HG03103 (cell line): ENCODE data around the gene ITM2C.

Experiments
- ATAC-seq: cut with Tn5 transposase; IDR thresholded peaks from one replicate; pipeline ENCODE4 v1.9.1; 2021; ENCODE audit warnings: low read depth; ENCODE audit not compliant: unreplicated experiment

The ITM2C gene

DNA sequence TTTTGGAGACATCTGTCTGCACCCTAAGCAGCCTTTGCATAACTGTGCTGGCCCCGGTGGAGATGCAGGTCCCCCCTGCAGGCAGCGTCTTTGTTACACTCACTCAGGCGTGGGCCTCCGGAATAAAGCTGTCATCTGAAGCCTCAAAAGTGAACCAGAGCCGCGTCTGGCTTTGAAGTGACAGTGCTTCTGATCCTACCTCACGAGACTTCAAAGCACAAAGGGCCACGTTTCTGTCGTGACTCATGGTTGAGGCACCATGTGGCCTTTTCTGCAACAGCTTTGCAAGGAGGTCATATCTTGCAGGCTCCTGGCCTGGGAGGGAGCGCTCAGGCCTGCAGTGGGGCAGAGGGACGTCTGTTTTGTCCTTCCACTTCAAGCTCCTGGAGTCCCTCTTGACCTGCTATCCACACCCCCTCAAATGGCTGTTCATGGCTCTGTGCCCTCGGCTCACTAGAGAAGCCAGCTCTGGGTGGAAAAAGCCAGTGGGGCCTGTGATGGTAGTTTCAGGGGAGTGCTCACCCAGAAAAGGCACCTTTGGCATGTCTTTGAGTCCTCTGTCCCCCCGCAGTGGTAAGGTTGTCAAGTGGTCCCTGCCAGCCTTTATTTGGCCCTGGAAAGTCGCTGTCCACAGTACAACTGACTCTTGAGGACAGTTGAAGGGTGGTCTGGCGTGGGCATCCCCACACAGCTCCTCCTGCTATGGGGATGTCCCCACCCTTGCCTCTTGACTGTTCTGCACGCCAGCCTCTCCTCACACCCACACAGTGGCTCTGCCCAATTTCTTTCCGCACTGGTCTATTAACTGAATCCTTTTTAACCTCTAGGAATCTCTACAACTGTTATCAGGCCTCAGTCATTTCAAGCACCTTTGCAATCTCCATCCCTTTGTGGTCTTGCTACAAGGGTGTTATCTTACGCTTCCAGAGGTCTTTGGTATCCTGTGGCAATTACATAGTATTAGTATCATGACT, 41.0 kb downstream of the ITM2C start:
- ATAC-seq: no peak

GRCh38 chr2:230906471-230907230, 41.9 kb downstream of the ITM2C start:
- no peak for ATAC-seq

- no peak for ATAC-seq
Observed at GRCh38 chr2:230907361-230908091, 42.8 kb downstream of the ITM2C start.

DNA sequence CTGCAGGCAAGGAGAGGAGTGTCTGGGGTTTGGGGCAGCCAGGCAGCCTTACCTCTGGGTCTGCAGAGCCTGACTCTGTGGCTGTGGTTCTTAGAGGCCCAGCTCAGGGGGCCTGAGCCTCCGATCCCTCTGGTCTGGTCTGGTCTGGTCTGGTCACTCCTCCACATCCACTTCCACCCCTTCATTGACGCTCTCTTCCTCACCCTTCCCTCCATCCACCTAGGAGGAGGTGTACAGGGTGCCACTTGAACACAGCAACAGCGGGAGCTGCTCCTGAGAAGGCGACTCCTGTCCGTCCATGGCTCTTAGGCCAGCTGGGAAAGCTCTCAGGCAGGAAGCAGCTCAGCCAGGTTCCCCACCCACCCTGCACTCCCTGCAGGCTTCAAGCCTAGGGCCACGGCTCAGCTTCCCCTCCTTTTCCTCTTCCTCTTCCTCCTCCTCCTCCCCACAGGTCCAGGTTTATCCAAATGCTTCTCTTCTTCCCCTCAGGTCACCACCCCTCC, 43.4 kb downstream of the ITM2C start:
- no peak for ATAC-seq

- ATAC-seq: no peak
Observed at GRCh38 chr2:230908595-230909191, 44.0 kb downstream of the ITM2C start.

DNA sequence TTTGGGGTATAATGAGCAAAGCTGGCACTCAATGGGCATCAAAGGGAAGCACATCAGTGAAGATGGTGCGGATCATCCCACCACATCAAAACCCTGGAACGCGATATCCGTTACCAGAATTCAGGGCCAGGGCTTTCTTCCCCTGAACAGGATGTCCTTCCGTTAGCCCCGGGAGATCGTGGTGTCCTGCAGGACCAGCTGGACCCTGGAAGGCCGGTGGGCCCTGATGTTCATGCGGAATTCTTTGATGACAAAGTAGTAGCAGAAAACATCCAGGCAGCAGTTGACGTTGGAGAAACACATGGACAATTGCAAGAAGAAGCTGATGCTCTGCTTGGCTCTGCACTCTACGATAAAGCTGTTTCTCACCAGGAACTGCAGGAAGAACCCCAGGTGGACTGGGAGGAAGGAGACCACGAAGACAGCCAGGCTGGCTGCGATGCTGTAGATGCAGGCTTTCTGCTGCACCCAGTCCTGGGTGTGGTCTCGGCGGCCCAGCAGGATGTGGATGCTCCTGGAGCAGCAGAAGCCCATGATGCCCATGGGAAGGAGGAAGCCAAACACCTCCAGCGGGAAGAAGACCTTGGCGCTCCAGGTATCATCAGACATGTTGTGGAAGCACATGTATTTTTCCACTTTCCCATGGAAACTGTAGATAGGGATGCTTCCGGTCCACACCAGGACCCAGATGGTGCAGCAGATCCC, 45.3 kb downstream of the ITM2C start:
- no peak for ATAC-seq

DNA sequence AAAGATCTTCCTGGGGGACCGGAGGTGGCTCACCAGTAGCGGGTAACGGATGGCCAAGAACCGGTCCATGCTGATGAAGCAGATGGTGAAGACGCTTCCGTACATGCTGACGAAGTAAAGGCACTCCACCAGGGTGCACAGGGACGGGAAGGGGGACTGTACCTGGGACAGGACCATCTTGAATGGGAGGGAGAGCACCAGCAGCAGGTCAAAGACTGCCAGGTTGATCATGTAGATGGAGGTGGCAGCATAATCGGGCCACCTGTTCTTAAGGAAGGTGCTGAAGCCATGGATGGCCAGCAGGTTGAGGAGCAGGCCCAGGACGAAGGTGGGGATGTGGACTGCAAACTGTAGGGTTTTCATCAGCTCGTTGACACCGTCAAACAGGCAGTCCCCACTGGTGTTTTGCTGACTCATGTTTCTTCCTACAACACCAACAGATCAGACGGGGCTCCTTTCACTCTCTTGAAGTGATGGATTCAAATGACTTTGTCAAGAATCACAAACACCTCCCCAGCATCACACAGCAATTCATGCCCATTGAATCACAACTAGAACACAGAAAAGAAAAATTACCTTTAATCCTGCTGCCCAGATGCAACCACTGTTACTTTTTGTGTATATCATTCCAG, 45.9 kb downstream of the ITM2C start:
- ATAC-seq: no peak

DNA sequence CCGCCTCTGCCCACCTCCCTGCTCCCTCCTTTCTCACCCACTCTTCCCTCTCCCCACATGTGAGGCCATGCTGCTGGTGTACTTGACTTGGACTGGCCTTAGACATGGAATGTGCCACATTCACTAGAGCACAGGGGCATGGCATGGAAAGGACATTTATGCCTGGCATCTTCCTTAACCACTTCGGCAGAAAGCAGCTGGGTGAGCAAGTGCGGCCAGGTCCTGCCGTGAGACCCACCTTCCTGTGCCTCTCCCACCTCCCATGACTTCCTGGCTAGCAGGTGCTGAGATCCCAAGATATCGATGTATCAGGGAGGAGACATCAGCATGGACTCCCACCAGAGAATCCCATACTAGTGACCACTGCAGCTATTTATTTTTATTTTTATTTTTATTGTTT, 47.3 kb downstream of the ITM2C start:
- no peak for ATAC-seq

DNA sequence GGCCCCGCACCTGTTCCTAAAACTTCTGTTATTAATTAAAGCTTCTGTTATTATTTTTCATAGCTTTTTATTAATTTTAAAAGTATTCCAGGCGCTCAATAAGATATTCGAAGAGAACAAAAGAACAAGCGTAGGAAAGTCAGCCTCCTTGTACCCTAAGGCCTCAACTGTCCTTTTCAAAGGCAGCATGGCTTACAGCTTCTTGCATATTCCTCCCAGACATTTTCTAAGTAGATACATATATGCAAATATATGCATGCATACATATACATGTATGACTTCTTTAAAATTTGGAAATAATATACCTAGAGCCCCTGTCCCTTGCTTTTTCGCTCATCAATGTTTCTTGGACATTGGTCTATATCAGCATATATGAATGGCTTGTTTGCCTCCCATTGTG, 48.0 kb downstream of the ITM2C start:
- ATAC-seq: no peak

GRCh38 chr2:230913406-230914143, 48.8 kb downstream of the ITM2C start:
- ATAC-seq: no peak

DNA sequence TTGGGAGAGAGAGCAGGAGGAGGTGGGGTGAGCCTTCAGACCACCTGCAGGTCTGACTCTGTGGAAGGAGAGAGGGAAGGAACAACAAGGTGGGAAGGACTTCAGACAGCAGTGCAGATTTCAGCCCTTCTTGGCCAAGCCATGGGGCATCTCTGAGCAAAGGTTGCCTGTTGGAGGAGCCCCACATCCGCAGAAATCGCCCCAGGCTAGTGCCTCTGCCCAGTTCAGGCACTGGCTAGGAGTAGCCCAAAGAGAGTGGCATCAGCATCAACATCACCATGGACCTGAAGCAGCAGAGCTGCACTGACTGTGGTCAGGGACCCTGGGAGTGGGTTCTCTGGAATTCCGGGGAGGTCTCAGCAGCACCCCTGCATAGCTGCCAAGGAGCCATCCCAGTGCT, 50.1 kb downstream of the ITM2C start:
- ATAC-seq: no peak

GRCh38 chr2:230915319-230915718, 50.6 kb downstream of the ITM2C start:
- no peak for ATAC-seq

DNA sequence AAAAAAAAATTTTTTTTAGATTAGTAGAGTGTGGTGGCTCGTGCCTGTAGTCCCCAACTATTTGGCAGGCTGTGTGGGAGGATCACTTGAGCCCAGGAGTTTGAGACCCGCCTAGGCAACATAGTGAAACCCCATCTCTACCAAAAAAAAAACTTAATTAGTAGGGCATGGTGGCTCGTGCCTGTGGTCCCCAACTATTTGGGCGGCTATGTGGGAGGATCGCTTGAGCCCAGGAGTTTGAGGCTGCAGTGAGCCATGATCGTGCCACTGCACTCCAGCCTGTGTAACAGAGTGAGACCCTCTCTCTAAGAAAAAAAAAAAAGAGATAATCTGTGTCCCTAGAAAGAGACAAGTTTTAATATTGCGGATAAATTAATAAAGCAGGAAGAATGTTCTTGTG, 51.5 kb downstream of the ITM2C start:
- ATAC-seq: no peak

- ATAC-seq: no peak
Observed at GRCh38 chr2:230919240-230919639, 54.5 kb downstream of the ITM2C start.

DNA sequence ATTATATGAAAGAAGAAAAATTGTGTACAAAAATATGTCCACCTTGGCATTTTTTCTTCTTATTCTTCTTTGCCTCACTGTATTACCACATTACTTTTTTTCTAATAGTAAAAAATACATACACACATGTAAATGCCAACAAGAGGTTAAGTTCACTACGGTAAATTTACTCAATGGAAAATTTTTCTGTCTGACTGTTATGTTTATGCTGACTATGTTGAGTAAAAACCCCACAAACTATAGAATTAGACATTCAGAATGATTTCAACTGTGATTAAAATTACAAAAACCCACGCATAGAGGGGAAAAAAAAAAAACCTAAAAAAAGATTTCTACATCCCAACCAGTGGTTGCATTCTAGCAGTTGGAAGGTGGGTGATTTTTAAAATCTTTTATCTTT, 54.9 kb downstream of the ITM2C start:
- ATAC-seq: no peak

DNA sequence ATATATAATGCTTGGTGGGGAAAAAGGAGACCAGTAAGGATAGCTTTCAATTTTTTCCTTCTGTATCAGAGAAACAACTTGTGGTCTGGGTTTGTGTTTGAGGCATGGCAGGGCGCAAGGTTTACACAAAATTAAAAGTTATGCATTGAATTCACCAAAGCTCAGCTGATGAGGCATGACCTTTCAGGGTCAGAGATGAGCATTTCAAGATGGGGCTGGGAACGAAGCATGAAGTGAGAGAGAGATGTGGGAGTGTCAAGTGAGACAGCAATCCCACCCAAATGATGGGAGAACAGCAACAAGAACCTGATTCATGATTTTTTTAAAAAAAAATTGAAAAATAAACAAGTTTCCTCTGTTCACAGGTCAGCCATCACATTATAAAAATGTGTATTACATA, 55.4 kb downstream of the ITM2C start:
- ATAC-seq: no peak

- no peak for ATAC-seq
Observed at GRCh38 chr2:230921806-230922595, 57.3 kb downstream of the ITM2C start.
